Measurements from ENCODE around the gene TACSTD2. TPM values are rescaled to one million over a fixed set of nuclear protein-coding genes. Genes with fewer than 3 reads are reported as not detected.

Gene TACSTD2, protein sequence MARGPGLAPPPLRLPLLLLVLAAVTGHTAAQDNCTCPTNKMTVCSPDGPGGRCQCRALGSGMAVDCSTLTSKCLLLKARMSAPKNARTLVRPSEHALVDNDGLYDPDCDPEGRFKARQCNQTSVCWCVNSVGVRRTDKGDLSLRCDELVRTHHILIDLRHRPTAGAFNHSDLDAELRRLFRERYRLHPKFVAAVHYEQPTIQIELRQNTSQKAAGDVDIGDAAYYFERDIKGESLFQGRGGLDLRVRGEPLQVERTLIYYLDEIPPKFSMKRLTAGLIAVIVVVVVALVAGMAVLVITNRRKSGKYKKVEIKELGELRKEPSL
- 0.19 and 0.56 TPM in 2 replicates for total RNA-seq

DNA sequence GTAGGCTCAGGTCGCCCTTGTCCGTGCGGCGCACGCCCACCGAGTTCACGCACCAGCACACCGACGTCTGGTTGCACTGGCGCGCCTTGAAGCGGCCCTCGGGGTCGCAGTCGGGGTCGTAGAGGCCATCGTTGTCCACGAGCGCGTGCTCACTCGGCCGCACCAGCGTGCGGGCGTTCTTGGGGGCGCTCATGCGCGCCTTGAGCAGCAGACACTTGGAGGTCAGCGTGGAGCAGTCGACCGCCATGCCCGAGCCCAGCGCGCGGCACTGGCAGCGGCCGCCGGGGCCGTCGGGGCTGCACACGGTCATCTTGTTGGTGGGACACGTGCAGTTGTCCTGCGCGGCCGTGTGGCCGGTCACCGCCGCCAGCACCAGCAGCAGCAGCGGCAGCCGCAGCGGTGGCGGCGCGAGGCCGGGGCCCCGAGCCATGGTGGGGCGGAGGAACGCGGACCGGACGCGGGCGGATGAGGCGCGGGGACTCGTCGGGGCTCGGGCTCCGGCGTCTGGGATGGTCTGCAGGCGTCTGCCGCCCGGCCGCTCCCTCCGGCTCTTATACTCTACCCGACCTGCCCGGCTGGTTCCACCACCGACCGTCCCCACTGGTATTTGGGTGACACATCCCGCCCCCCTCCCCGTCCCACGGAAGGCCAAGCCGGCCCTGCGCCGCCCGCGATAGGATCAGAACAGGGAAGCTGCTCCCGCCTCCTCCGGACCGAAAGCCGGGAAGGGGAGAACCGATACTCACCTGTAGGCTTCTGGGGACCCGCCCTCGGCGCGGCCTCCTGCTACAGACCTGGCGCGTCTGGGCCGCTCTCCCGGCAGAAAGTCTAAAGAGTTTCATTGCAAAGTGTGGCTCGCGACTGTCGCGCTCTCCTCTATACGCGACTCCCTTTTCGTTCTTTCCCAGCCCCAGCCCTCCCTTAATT lies at the start of gene TACSTD2:
Gene TACSTD2 (minus strand): TSS at position 526 of the 927 bp plus-strand sequence. CDS start 96 bp downstream, at position 430.

DNA sequence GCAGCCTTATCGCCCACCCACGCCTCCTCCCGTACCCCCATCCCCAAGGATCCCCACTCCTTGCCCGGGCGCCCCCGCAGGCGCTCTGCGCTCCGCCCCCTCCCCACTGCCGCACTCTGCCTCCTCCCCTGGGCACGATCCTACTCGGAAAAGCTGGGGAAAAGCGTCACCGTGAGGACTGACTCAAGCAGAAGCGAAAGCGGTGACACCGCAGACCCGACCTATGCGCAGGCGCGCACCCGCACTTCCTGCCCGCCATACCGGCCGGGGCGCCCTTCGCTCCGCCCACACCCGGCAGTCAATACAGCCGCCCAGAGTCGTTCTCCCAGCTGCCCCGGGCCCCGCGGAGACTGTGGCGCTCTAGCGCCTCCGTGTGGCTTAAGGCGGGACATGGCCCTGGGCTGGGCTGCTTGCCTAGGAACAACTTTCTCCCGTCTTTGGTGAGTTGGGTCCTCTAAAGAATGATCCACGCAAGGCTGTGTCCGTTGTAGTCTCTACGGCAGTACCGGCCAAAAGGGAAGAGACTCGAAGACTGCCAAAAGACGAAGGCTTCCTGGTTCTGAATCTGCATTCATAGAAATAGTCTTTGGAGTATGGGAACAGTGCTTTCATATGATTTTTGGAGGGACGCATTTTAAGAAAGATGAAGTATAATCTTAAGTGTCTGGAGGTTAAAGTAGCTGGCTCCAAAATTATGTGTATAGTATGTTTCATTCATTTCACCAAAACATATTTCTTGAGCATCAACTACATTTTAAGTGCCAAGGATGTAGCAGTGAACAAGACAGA lies 30.3 kb downstream of the TACSTD2 start, which contains the start of gene OMA1:
Gene OMA1 (minus strand): TSS at position 207 of the 789 bp plus-strand sequence. CDS start 7,432 bp downstream, outside the sequence.

Other genes starting within 250 kb of the TACSTD2 start
- 27.4 and 60.3 TPM in 2 replicates for gene OMA1, start 30.5 kb downstream of the TACSTD2 start, total RNA-seq
- 11.6 and 12.1 TPM in 2 replicates for gene MYSM1, start 122.8 kb upstream of the TACSTD2 start, total RNA-seq
- 129 and 241 TPM in 2 replicates for gene JUN, start 206.8 kb upstream of the TACSTD2 start, total RNA-seq